T-helper 17 cell (primary cell): ENCODE data around the gene TRABD. TPM values are rescaled to one million over a fixed set of nuclear protein-coding genes. Genes with fewer than 3 reads are reported as not detected.
"Not testable (repeated sequence)": the region's sequence is repeated elsewhere in the genome, so short reads cannot be mapped to it uniquely, and the experiment has no call there.

Source experiments
- ATAC-seq: fragments of 150-1000 bp; cut with Tn5 transposase; 2 replicates; pipeline ENCODE4 v1.10.0; 2021; ENCODE audit warnings: mild to moderate bottlenecking, moderate library complexity
- DNase-seq, 3 donors: peaks; one replicate each; pipeline versions ENCODE4 v3.0.0 to v3.0.0-alpha.2; 2020 to 2021
- H3K9me3 ChIP-seq: one replicate; pipeline ENCODE4 v1.7.0; 2013; ENCODE audit warnings: low read length, mild to moderate bottlenecking; ENCODE audit not compliant: control insufficient read depth, poor library complexity, severe bottlenecking
- H3K27ac Mint-ChIP-seq: one replicate; pipeline ENCODE4 v1.8.0; 2022; ENCODE audit warnings: mild to moderate bottlenecking, moderate library complexity, mixed read lengths
- H3K27me3 Mint-ChIP-seq: one replicate; pipeline ENCODE4 v1.8.0; 2022; ENCODE audit warnings: mixed read lengths
- H3K36me3 Mint-ChIP-seq: one replicate; pipeline ENCODE4 v1.8.0; 2022; ENCODE audit warnings: low read depth, mixed read lengths
- H3K4me1 Mint-ChIP-seq: one replicate; pipeline ENCODE4 v1.8.0; 2022; ENCODE audit warnings: mild to moderate bottlenecking, mixed read lengths
- H3K4me3 Mint-ChIP-seq: one replicate; pipeline ENCODE4 v1.8.0; 2022; ENCODE audit warnings: mild to moderate bottlenecking, moderate library complexity, mixed read lengths
- total RNA-seq, 4 donors: library from RNA in 2 of 4; stranded (reverse) in 2 of 4; gene quantifications; one replicate each; pipeline ENCODE4 v1.2.3 and lab custom pipeline; 2022 to 2026

The TRABD gene
- total RNA-seq, 2 donors from 2014 or later, result 141 to 158 TPM

DNA sequence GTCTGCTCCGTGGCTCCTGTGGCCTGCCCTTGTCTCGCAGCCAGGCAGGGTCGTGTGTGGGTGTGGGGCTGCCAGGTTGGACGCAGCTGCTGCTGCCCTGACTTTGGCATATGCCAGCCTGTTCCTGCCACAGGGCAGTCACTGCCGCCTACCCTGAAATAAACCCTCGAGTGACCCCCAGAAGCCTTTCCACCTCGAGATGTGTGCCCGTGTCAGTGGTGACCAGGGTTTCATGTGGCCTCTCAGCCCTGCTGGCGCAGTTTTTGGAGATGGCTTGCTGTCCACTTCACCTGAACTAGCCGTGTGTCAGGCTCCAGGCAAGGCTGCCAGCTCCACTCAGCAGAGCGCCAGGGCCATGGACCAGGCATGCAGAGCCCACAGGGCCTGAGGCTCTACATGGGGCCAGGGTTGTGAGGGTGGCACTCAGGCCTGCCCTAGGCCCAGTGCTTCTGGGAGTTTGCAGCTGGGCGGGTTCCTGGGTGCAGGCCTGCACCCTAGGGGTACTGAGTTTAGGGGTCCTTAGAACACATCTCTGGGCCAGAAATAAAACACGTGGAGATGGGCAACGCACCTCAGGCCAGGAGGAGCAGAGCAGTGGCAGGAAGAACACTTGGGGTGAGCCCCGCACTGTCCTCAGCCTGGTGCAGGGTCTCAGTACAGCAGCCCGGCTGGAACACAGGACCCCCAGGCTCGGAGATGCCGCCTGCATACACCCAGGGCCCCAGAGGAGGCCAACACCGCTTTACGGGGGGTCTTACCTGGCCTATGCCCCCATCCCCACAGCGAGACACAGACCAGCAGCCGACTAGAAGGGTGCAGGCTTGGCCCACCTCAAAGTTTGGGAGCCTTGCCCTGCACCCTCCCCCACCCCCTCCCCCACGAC is 24.0 kb upstream of the TRABD start:
- no peaks in the 10 kb centered on the region for H3K9me3 ChIP-seq
- H3K4me1 Mint-ChIP-seq, result no peaks in the 10 kb centered on the region
- ATAC-seq (no peak), DNase-seq (no peak)
- peaks cover 42% of the 10 kb centered on the region for H3K27me3 Mint-ChIP-seq
- no peak overlapping the region for H3K27ac Mint-ChIP-seq
- H3K36me3 Mint-ChIP-seq, result no peaks in the 10 kb centered on the region
- no peak overlapping the region for H3K4me3 Mint-ChIP-seq

DNA sequence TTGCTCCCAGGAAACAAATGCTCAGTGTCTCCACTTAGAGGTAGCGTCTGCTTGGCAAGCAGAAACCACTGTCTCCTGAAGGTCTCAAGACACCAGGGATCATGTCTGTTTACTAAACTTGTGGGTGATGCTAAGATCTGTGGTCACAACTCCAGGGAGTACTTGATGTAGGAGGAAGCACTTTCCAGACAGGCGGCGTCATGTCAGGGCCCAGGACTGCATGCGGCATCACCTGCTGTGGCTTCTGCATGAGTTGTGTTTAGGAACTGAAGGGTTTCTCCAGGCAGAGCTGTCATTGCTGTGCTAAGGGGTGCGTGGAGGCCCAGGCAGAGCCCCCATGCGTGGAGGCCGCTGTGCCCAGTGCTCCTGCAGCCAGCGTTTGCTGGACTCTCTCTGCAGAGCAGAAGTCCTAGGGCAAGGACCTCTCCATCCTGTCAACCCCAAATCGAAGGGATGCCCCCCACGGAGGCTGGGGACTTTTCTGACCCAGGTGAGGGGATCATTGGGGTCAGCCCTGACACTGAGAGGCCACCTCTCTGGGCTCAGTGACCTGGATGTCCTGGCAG is 23.2 kb upstream of the TRABD start:
- no peaks in the 10 kb centered on the region for H3K9me3 ChIP-seq
- DNase-seq, result no peak
- no peak for ATAC-seq
- H3K27me3 Mint-ChIP-seq, result peaks cover 40% of the 10 kb centered on the region
- no peaks in the 10 kb centered on the region for H3K36me3 Mint-ChIP-seq
- no peak overlapping the region for H3K27ac Mint-ChIP-seq
- H3K4me1 Mint-ChIP-seq, result no peaks in the 10 kb centered on the region
- H3K4me3 Mint-ChIP-seq, result no peak overlapping the region

DNA sequence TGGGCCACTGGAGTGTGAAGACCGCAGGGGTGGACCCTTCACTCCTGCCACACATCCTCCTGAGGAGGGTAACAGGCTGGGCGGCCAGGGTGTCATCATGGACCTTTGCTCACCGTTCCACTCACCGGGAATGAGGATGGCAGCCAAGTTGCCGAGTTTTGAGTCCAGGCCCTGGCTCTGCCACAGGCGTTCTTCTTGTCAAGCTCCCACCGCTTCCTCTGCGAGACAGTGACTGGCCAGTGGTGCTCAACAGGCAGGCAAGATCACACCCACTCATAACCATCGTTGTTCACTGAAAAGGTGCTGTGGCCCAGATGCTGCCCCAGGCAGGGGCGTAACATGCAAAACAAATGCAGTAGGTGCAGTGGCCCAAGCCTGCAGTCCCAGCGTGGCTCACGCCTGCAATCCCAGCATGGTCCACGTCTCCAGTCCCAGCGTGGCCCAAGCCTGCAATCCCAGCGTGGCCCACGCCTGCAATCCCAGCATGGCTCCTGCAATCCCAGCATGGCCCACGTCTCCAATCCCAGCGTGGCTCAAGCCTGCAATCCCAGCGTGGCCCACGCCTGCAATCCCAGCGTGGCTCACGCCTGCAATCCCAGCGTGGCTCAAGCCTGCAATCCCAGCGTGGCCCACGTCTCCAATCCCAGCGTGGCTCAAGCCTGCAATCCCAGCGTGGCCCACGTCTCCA is 20.1 kb upstream of the TRABD start:
- DNase-seq (no peak), ATAC-seq (no peak)

DNA sequence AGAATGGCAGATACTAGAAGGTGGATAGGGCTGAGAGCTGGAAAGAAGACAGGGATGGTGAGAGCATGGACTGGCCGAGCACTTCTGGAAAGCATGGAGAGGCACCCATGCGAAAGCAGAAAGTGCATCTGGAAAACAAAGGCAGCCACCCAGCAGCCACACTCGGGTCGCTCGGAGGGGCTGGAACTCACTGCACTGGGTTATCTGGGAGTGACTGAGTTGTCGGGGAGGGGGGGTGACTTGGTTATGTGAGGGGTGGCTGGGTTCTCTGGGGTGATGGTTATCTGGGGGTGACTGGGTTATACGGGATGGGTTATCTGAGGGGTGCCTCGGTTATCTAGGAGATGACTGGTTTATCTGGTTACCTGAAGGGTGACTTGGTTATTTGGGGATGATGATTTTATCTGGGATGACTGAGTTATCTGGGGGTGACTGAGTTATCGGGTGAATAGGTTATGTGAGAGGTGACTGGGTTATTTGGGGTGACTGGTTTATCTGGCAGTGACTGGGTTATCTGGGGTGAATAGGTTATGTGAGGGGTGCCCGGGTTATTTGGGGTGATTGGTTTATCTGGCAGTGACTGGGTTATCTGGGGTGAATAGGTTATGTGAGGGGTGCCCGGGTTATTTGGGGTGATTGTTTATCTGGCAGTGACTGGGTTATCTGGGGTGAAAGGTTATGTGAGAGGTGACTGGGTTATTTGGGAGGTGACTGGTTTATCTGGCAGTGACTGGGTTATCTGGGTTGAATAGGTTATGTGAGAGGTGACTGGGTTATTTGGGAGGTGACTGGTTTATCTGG is 17.8 kb upstream of the TRABD start:
- H3K36me3 Mint-ChIP-seq, result peaks cover 8% of the 10 kb centered on the region
- H3K4me1 Mint-ChIP-seq, result peaks cover 9% of the 10 kb centered on the region
- H3K9me3 ChIP-seq, result no peaks in the 10 kb centered on the region
- H3K27ac Mint-ChIP-seq, result no peak overlapping the region
- peaks cover 51% of the 10 kb centered on the region for H3K27me3 Mint-ChIP-seq
- DNase-seq, result no peak
- H3K4me3 Mint-ChIP-seq, result peak overlapping the region; percentile 9
- no peak for ATAC-seq

More for the DNA sequence above, 20.1 kb upstream of the TRABD start:
- H3K27me3 Mint-ChIP-seq, result peaks cover 51% of the 10 kb centered on the region
- H3K4me3 Mint-ChIP-seq, result no peak overlapping the region
- H3K9me3 ChIP-seq, result no peaks in the 10 kb centered on the region
- peaks cover 8% of the 10 kb centered on the region for H3K36me3 Mint-ChIP-seq
- H3K27ac Mint-ChIP-seq, result no peak overlapping the region
- H3K4me1 Mint-ChIP-seq, result peaks cover 7% of the 10 kb centered on the region

DNA sequence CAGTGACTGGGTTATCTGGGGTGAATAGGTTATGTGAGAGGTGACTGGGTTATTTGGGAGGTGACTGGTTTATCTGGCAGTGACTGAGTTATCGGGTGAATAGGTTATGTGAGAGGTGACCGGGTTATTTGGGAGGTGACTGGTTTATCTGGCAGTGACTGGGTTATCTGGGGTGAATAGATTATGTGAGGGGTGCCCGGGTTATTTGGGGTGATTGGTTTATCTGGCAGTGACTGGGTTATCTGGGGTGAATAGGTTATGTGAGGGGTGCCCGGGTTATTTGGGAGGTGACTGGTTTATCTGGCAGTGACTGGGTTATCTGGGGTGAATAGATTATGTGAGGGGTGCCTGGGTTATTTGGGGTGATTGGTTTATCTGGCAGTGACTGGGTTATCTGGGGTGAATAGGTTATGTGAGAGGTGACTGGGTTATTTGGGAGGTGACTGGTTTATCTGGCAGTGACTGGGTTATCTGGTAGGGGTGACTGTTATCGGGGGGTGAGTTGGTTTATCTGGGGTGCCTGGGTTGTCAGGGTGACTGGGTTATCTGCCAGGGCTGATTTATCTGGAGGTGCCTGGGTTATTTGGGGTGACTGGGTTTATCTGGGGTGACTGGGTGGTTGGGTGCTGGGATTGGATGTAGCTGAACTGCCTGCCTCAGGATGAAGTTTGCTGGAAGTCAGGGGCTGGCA is 17.1 kb upstream of the TRABD start:
- peaks cover 46% of the 10 kb centered on the region for H3K27me3 Mint-ChIP-seq
- H3K27ac Mint-ChIP-seq, result not testable (repeated sequence)

DNA sequence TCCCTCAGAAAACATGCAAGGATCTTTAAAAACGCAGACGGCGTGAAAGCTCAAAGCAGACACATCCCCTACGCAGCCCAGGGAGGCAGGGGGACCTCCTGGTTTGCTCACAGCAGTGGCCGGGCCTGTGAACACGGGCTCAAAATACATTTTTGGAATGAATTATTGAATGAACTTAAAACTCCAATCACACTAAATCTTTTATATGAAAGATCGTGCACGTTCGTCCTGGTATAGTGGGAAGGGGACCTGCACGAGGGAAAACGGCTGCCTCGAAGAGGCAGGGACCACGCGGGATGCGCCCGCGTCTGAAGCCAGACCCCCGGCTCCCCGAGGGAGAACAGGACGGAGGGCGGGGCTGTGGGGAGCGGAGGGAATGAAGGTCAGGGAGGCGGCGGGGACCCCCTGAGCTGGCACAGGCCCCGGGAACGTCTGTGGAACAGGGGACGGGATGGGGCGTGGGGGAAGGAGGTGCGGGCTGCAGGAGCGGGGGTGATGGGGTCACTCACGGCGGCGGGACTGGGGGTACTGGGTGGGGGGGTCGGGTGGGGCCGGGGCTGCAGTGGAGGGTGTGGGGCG is 16.4 kb upstream of the TRABD start:
- peaks cover 8% of the 10 kb centered on the region for H3K36me3 Mint-ChIP-seq
- peaks cover 9% of the 10 kb centered on the region for H3K4me1 Mint-ChIP-seq
- H3K27ac Mint-ChIP-seq, result no peak overlapping the region
- H3K9me3 ChIP-seq, result no peaks in the 10 kb centered on the region
- DNase-seq (no peak), ATAC-seq (no peak)
- H3K4me3 Mint-ChIP-seq, result peak overlapping the region; percentile 85
- peaks cover 43% of the 10 kb centered on the region for H3K27me3 Mint-ChIP-seq

More for the DNA sequence above, 17.1 kb upstream of the TRABD start:
- not testable (repeated sequence) for H3K36me3 Mint-ChIP-seq, H3K9me3 ChIP-seq, H3K4me1 Mint-ChIP-seq, ATAC-seq, DNase-seq
- H3K4me3 Mint-ChIP-seq, result peak overlapping the region; percentile 85

DNA sequence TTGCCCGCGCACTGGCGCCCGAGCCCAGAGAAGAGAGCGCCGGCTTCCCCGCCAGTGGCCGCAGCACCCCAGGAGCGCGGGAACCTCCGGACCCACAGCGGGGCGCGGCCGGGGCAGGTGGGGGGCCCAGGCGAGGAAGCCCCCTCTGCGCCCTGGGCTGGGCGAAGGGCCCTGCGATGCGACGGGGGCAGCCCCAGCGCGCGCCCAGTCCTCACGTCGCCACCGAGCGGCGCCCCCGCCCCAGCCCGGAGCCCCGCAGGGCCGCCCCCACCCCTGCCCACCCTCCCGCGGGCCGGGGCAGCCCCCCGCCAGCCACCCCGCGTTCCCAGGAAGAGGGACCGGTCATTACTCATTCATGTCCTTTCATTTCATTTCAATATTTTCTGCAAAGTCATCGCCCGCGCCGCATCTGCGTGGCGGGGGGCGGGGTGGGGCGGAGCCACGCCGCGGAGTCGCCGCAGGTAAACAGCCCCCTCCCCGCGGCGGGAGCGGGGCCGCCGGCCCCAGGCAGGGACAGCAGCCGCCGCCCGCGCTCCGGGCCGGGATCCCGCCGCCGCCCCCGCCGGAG is 15.9 kb upstream of the TRABD start:
- H3K27me3 Mint-ChIP-seq, result peaks cover 39% of the 10 kb centered on the region
- DNase-seq (no peak), ATAC-seq (peak; percentile 45)
- H3K27ac Mint-ChIP-seq, result no peak overlapping the region
- no peaks in the 10 kb centered on the region for H3K9me3 ChIP-seq
- H3K4me3 Mint-ChIP-seq, result peak overlapping the region; percentile 85
- H3K4me1 Mint-ChIP-seq, result peaks cover 9% of the 10 kb centered on the region
- H3K36me3 Mint-ChIP-seq, result peaks cover 8% of the 10 kb centered on the region

DNA sequence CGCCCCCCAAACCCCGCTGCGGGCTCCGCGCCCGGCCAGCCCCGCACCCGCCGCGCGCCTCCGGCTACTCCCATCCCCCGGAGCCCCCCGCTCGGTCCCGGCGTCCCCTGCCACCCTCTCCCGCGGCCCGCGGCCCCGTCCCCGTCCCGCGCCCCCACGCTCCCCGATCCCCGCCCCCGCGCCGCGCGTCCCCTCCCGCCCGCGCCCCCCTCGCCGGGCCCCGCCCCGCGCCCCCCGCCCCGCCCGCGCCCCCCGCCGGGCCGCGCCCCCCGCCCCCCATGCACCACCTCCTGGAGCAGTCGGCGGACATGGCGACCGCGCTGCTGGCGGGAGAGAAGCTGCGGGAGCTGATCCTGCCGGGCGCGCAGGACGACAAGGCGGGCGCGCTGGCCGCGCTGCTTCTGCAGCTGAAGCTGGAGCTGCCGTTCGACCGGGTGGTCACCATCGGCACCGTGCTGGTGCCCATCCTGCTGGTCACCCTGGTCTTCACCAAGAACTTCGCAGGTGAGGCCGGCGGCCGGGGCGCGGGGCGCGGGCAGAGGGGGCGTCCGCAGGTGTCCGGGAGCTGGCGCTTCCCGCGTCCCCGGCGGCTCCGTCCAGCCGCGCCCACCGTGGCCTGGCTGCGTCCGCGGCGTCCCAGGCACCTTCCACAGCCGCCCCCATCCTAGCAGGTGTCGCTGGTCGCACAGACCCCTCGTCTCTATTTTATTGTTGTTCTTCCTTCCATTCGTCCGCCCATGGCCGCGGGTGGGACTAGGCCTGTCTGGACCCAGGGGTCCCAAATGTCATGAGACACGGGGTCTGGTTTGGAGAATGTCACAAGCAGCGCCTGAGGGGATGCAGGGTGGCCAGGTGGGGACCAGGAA is 15.0 kb upstream of the TRABD start, which contains the start of gene PANX2:
Gene PANX2 (plus strand): TSS at position 279 of the 866 bp plus-strand sequence. CDS start 0 bp downstream, at position 279.
- Mint-ChIP-seq H3K4me1 (peaks cover 9% of the 10 kb centered on the region), H3K4me3 (peak within 1 kb of the TSS; percentile 87), H3K27ac (no peak within 1 kb of the TSS), H3K36me3 (peaks cover 8% of the 10 kb centered on the region), H3K27me3 (peaks cover 34% of the 10 kb centered on the region)
- ATAC-seq (no peak), DNase-seq (no peak)
- H3K9me3 ChIP-seq, result no peaks in the 10 kb centered on the region

DNA sequence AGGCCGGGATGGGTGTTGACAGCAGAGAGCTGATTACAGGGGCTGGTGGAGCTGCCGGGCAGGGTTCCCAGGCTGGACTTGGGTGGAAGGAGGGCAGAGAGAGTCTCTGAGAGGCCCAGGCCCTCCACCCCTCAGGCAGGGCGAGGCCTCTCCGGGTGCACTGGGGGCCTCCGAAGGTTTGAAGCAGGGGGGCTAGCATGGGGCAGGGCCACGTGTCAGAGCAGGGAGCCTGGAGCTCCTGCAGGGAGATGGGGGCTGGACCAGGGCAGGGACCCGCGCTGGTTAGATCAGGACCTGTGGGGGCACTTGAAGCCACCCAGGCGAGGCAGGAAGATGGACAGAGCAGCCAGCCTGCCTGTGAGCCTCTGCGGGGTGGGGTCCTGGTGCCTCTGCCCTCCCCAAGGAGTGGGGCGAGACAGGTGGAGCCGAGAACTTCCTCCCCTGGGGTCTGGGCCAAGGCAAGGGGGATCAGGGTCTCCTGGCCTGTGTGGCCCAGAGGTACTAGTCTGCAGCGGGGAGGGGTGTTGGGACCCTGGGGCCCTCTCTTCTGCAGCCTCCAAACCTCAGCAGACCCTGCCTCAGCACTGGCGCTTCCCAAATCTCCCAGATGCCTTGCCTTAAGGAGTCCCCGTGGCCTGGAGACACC is 14.3 kb upstream of the TRABD start:
- DNase-seq, result no peak
- no peak overlapping the region for H3K27ac Mint-ChIP-seq
- no peak for ATAC-seq
- peaks cover 8% of the 10 kb centered on the region for H3K36me3 Mint-ChIP-seq
- H3K27me3 Mint-ChIP-seq, result peaks cover 34% of the 10 kb centered on the region
- H3K4me3 Mint-ChIP-seq, result peak overlapping the region; percentile 87
- no peaks in the 10 kb centered on the region for H3K9me3 ChIP-seq
- H3K4me1 Mint-ChIP-seq, result peaks cover 9% of the 10 kb centered on the region

DNA sequence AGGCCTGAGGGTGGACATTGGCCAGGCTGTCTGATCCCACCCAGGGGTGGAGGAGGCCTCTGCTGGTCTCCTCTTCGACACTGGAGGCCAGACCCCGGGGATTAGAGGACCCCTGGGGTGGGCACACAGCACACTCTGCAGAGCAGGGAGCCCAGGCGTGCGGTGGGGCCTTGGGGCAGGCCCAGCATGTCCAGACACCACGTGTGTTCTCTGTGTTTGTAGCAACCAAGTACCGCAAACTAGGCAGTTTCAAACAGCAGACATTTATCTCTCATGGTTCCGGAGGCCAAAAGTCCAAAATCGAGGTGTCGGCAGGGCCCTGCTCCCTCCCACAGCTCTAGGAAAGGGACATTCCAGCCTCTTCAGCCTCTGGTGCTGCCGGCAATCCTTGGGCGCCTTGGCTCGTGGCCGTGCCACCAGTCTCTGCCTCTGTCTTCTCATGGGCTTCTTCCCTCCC is 13.7 kb upstream of the TRABD start:
- peak overlapping the region; percentile 57 for H3K4me3 Mint-ChIP-seq
- DNase-seq, result no peak
- peaks cover 8% of the 10 kb centered on the region for H3K36me3 Mint-ChIP-seq
- H3K4me1 Mint-ChIP-seq, result peaks cover 9% of the 10 kb centered on the region
- H3K9me3 ChIP-seq, result no peaks in the 10 kb centered on the region
- peaks cover 34% of the 10 kb centered on the region for H3K27me3 Mint-ChIP-seq
- ATAC-seq, result no peak
- H3K27ac Mint-ChIP-seq, result no peak overlapping the region
